PC-9 (cell line): ENCODE data around the gene B9D1. TPM values are rescaled to one million over a fixed set of nuclear protein-coding genes. Genes with fewer than 3 reads are reported as not detected.

ENCODE experiments used
- BruUV-seq: library from RNA; stranded (reverse); fragments of 400-500 nt; replicated peaks from 2 replicates; lab custom pipeline; 2021; lab: Mats Ljungman, UMichigan
- CTCF ChIA-PET: fragments of 300-600 bp; sonication (Branson Sonifier 250); formaldehyde crosslinking; loops from one replicate; lab custom pipeline; 2022; ENCODE audit warnings: antibody characterized with exemption; lab: Charles Lee
- POLR2A ChIA-PET: fragments of 300-600 bp; sonication (Branson Sonifier 250); formaldehyde crosslinking; loops from one replicate; lab custom pipeline; 2022; ENCODE audit warnings: antibody characterized with exemption; ENCODE audit not compliant: unreplicated experiment; lab: Charles Lee
- DNase-seq, 2 experiments: peaks; one replicate each; pipeline versions ENCODE4 v3.0.0 to v3.0.0-alpha.2; 2015 to 2022; ENCODE audit warnings: mixed read lengths in 1 of 2
- H2AFZ ChIP-seq: fragments of 200-600 bp; sonication (generic); 2 replicates; pipeline ENCODE4 v1.8.1; 2017; ENCODE audit warnings: antibody characterized with exemption
- H3F3A ChIP-seq: fragments of 200-600 bp; sonication (generic); 2 replicates; pipeline ENCODE4 v1.8.1; 2017; ENCODE audit warnings: antibody characterized with exemption, mild to moderate bottlenecking, low read depth; ENCODE audit not compliant: insufficient read depth
- H3K27ac ChIP-seq: fragments of 200-600 bp; sonication (generic); 2 replicates; pipeline ENCODE4 v1.6.1; 2016; ENCODE audit warnings: mixed run types
- H3K27me3 ChIP-seq: fragments of 200-600 bp; sonication (generic); 2 replicates; pipeline ENCODE4 v1.6.1; 2016; ENCODE audit warnings: low read depth, mixed run types; ENCODE audit not compliant: insufficient read depth
- H3K36me3 ChIP-seq: fragments of 200-600 bp; sonication (generic); 2 replicates; pipeline ENCODE4 v1.6.1; 2016; ENCODE audit warnings: low read depth, mixed run types
- H3K4me1 ChIP-seq: fragments of 200-600 bp; sonication (generic); replicated peaks from 2 replicates; pipeline ENCODE4 v1.6.1; 2016; ENCODE audit warnings: mixed run types; ENCODE audit not compliant: insufficient read depth
- H3K4me2 ChIP-seq: fragments of 200-600 bp; sonication (generic); 2 replicates; pipeline ENCODE4 v1.6.1; 2017; ENCODE audit warnings: mixed run types
- H3K4me3 ChIP-seq: fragments of 200-600 bp; sonication (generic); 2 replicates; pipeline ENCODE4 v1.6.1; 2016; ENCODE audit warnings: mixed run types
- H3K79me2 ChIP-seq: fragments of 200-600 bp; sonication (generic); 2 replicates; pipeline ENCODE4 v1.6.1; 2017; ENCODE audit warnings: low read depth, mixed run types
- H3K9me2 ChIP-seq: fragments of 200-600 bp; sonication (generic); 2 replicates; pipeline ENCODE4 v1.8.1; 2017; ENCODE audit warnings: mild to moderate bottlenecking; ENCODE audit not compliant: insufficient read depth
- H3K9me3 ChIP-seq: fragments of 200-600 bp; sonication (generic); 2 replicates; pipeline ENCODE4 v1.8.1; 2016; ENCODE audit warnings: low read depth; ENCODE audit not compliant: insufficient read depth
- H4K20me1 ChIP-seq: fragments of 200-600 bp; sonication (generic); 2 replicates; pipeline ENCODE4 v1.8.1; 2017; ENCODE audit not compliant: insufficient read depth
- CTCF ChIP-seq: fragments of 200-600 bp; sonication (generic); conservative IDR thresholded peaks from 2 replicates; pipeline ENCODE4 v1.6.1; 2017; ENCODE audit warnings: mixed run types, antibody characterized with exemption, mild to moderate bottlenecking, moderate library complexity
- EZH2 ChIP-seq: fragments of 200-600 bp; sonication (generic); IDR thresholded peaks from 2 replicates; pipeline ENCODE4 v1.8.0; 2017; ENCODE audit warnings: antibody characterized with exemption, low read depth
- intact Hi-C: fragments of 100-400 bp; cut with micrococcal nuclease; formaldehyde crosslinking; loops from one replicate; pipeline ENCODE4 v1.10.0; 2022; ENCODE audit not compliant: unreplicated experiment
- total RNA-seq: library from RNA; stranded (reverse); gene quantifications from 2 replicates; pipeline ENCODE4 v1.2.3, GENCODE V29; 2021

The B9D1 gene
- total RNA-seq, 1 experiment from 2014 or later = 40.2 TPM

DNA sequence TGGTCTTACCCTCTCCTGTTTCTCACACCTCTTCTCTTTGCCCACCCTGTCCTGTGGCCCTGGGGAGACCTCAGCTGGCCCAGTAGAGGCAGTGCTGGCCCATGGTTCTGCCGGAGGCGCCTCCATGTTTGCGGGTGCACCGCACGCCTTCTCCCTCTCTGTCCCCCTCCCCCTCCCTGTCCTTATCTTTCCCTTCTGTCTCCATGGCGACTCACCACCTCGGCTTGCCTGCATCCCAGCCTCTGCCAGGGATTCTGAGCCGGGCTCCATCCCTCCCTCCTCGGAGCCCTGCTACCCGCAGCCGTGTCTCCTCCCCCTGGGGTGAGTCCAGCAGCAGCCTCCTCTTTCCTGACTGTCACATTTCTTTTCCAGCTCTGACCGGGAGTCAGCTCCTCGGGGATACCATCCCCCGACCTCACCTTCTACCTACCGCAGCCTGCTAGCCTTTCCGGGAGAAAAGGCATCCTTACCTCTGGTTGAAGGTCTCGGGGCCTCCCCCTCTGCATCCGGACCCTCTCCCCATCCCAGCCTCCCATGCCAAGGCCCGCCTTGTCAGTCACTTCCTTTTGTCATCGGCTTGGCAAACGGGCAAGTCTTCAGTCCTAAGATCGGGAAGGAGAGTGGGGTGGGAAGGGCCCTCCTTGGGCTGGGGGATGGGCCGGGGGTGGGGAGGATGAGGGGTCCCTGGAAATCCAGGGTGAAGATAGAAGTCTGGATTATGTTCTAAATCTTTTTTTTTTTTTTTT, 48.5 kb upstream of the B9D1 start, which contains the start of gene RNF112:
Gene RNF112, plus strand, starts transcription at position 358 of the 746 bp plus-strand sequence. Its CDS starts 177 bp downstream, at position 535.
- no peaks in the 10 kb centered on the region; the same call in 1 of the 2 replicates for H3K4me1 ChIP-seq
- ChIA-PET CTCF (interaction anchor here (0.6 kb wide), 1 partner anchor 102 kb away, joined by 9 read pairs; no protein-coding TSS in a partner anchor), POLR2A (no interaction called here)
- no peaks in the 10 kb centered on the region for H3K79me2 ChIP-seq
- no peaks in the 10 kb centered on the region for H4K20me1 ChIP-seq
- 0 out of 2 replicates have a peak, but pooled peaks cover 8% of the 10 kb centered on the region for H3F3A ChIP-seq
- H3K27me3 ChIP-seq = no peaks in the 10 kb centered on the region
- no peak within 1 kb of the TSS for H3K4me2 ChIP-seq
- no TSS peak for BruUV-seq
- TF ChIP-seq EZH2 (no peak), CTCF (no peak)
- intact Hi-C loops = no loop called here
- no peak within 1 kb of the TSS for H3K27ac ChIP-seq
- no peak within 1 kb of the TSS for H3K4me3 ChIP-seq
- no peaks in the 10 kb centered on the region for H3K9me3 ChIP-seq
- no peak for DNase-seq
- no peaks in the 10 kb centered on the region for H3K9me2 ChIP-seq
- no peaks in the 10 kb centered on the region for H3K36me3 ChIP-seq
- H2AFZ ChIP-seq = no peak within 1 kb of the TSS

DNA sequence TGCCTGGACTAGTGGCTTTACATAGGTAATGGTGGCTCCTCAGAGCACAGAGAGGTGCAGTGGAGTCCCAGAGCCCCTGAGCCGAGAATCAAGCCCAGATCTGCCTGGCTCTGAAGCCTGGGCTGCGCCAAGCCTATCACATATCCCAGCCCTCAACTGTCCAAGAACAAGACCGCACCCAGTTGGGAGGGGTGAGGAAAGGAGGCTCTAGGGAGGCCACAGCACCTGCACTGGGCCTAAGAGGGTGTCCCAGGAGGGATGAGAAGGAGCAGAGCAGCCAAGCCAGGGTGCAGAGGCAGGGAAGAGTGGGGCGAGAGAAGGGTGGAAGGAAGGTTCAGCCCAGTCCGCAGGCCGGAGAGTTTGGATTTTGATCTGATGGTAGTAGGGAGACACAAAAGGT, 47.6 kb upstream of the B9D1 start:
- POLR2A ChIA-PET = interaction anchor here (0.6 kb wide), 1 partner anchor 287 kb away, joined by 6 read pairs; no protein-coding TSS in a partner anchor
- H4K20me1 ChIP-seq = no peaks in the 10 kb centered on the region
- intact Hi-C loops = no loop called here
- no peak overlapping the region for H3K27ac ChIP-seq
- H2AFZ ChIP-seq = no peak overlapping the region
- 0 out of 2 replicates have a peak, but pooled peaks cover 8% of the 10 kb centered on the region for H3F3A ChIP-seq
- BruUV-seq = no TSS peak
- CTCF ChIA-PET = no interaction called here
- no peaks in the 10 kb centered on the region; the same call in 1 of the 2 replicates for H3K4me1 ChIP-seq
- DNase-seq = no peak
- TF ChIP-seq EZH2 (no peak), CTCF (no peak)
- no peaks in the 10 kb centered on the region for H3K27me3 ChIP-seq
- H3K4me2 ChIP-seq = no peak overlapping the region
- H3K9me3 ChIP-seq = no peaks in the 10 kb centered on the region
- no peak overlapping the region for H3K4me3 ChIP-seq
- no peaks in the 10 kb centered on the region for H3K9me2 ChIP-seq
- H3K36me3 ChIP-seq = no peaks in the 10 kb centered on the region
- no peaks in the 10 kb centered on the region for H3K79me2 ChIP-seq

DNA sequence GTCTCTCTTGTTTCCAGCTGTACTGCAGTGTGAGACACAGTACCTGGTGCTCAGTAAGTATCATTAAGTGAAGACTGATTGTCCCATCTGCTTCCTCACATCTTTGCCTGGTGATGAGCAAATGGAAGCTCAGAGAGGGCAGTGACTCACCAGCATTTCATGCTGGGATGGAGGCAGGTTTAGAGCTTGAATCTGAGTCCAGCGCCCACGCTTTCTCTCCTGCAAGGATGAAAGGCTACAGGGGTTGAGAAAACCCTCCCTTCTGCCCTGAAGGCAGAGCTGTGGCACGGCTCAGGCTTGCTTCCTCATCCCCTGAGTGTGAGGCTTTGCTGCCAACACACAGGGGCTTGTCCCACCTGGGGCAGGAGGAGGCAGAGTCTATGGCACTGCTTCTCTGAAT, 47.0 kb upstream of the B9D1 start:
- BruUV-seq = no TSS peak
- no peaks in the 10 kb centered on the region for H4K20me1 ChIP-seq
- no peak overlapping the region for H3K4me3 ChIP-seq
- H3K9me3 ChIP-seq = no peaks in the 10 kb centered on the region
- H2AFZ ChIP-seq = no peak overlapping the region
- no peak overlapping the region; the same call in 1 of the 2 replicates for H3K4me2 ChIP-seq
- no peaks in the 10 kb centered on the region for H3K79me2 ChIP-seq
- DNase-seq = peak in 1 of 2 experiments; percentile 42
- ChIA-PET CTCF (no interaction called here), POLR2A (interaction anchor here (0.6 kb wide), 1 partner anchor 288 kb away, joined by 6 read pairs; no protein-coding TSS in a partner anchor)
- H3K27me3 ChIP-seq = no peaks in the 10 kb centered on the region
- H3F3A ChIP-seq = 0 out of 2 replicates have a peak, but pooled peaks cover 8% of the 10 kb centered on the region
- H3K36me3 ChIP-seq = no peaks in the 10 kb centered on the region
- intact Hi-C loops = no loop called here
- no peak overlapping the region for H3K27ac ChIP-seq
- no peaks in the 10 kb centered on the region; the same call in 1 of the 2 replicates for H3K4me1 ChIP-seq
- no peak for TF ChIP-seq EZH2
- no peaks in the 10 kb centered on the region for H3K9me2 ChIP-seq
